ENCODE results near the gene IARS1. TPM values are rescaled to one million over a fixed set of nuclear protein-coding genes. Genes with fewer than 3 reads are reported as not detected.

Gene IARS1
- total and polyA plus RNA-seq, 2 of the 8 experiments (the other 6 are each of a cell fraction or from before 2014, with no cell fraction given), result 74.9 to 243 TPM

- H3K79me2 ChIP-seq (ENCODE audit: control insufficient read depth in 1 of 2, insufficient read depth in 2 of 2, low read length in 2 of 2), result no peaks in the 10 kb centered on the region
- no peak overlapping the region for H2BK120ac ChIP-seq (replicated peaks; ENCODE audit: low read depth, low read length)
- no peak for FAIRE-seq
- no peak overlapping the region for H3K18ac ChIP-seq (ENCODE audit: extremely low read depth, low read length)
- H3K4me3 ChIP-seq (ENCODE audit: extremely low read depth in 1 of 4, insufficient read depth in 2 of 4, low read depth in 3 of 4, low read length in 4 of 4), result no peak overlapping the region
- no peaks in the 10 kb centered on the region for H3K23me2 ChIP-seq (ENCODE audit: low read depth, low read length)
- no peak overlapping the region for H4K5ac ChIP-seq (ENCODE audit: insufficient read length, low read depth, low read length)
- peaks cover 6 to 7% of the 10 kb centered on the region in 2 experiments; a peak in 2 of 4 replicates for H3K9me3 ChIP-seq (ENCODE audit: insufficient read depth in 2 of 2, low read depth in 1 of 2, low read length in 1 of 2)
- no peak overlapping the region for H4K8ac ChIP-seq (ENCODE audit: extremely low read depth, insufficient read depth, low read length)
- H2BK5ac ChIP-seq (ENCODE audit: low read depth, low read length), result no peak overlapping the region
- peaks cover 0 to 25% (median 8%) of the 10 kb centered on the region in 4 experiments; a peak in 5 of 8 replicates for H3K36me3 ChIP-seq (ENCODE audit: control insufficient read depth in 2 of 4, insufficient read depth in 4 of 4, low read length in 3 of 4)
- WGBS, 2 experiments (ENCODE audit: extremely low coverage in 1 of 2, insufficient coverage in 1 of 2, insufficient read length in 1 of 2, insufficient replicate concordance in 2 of 2, low coverage in 1 of 2, low lambda C conversion rate in 2 of 2, missing lambda C conversion rate in 1 of 2), result 85% methylated on average over 1 of the region's 1 CpG; no CpG with 5 or more reads in 1 of the 2 experiments
- no peaks in the 10 kb centered on the region for H3K4me1 ChIP-seq (replicated peaks in 1 of 4; ENCODE audit: control insufficient read depth in 3 of 4, insufficient read depth in 4 of 4, low read length in 3 of 4)
- ChIA-PET POLR2A (ENCODE audit: partially characterized antibody) (no interaction called here), CTCF (ENCODE audit: partially characterized antibody) (interaction anchor here (1.3 kb wide), 1 partner anchor 17 kb away, joined by 3 read pairs; no protein-coding TSS in a partner anchor)
- H3K9ac ChIP-seq (replicated peaks in 1 of 4; ENCODE audit: extremely low read depth in 1 of 4, low read depth in 3 of 4, low read length in 3 of 4), result no peak overlapping the region
- no peak overlapping the region for H3K14ac ChIP-seq (ENCODE audit: insufficient read length)
- no peak overlapping the region for H2BK20ac ChIP-seq (ENCODE audit: low read length)
- no peak overlapping the region for H3K4ac ChIP-seq (replicated peaks; ENCODE audit: insufficient read length, low read depth, low read length)
- H3K79me1 ChIP-seq (ENCODE audit: low read depth, low read length), result no peaks in the 10 kb centered on the region
- no peak overlapping the region for H2AK5ac ChIP-seq (ENCODE audit: low read depth, low read length)
- H4K20me1 ChIP-seq (replicated peaks in 1 of 2; ENCODE audit: control insufficient read depth in 1 of 2, insufficient read depth in 2 of 2, low read length in 2 of 2), result peaks cover 0 to 2% of the 10 kb centered on the region in 2 experiments
- H2BK15ac ChIP-seq (ENCODE audit: low read length), result no peak overlapping the region
- no peak overlapping the region for H3K4me2 ChIP-seq (ENCODE audit: insufficient read depth in 1 of 2, low read depth in 2 of 2, low read length in 2 of 2)
- no peak overlapping the region for H2AFZ ChIP-seq (ENCODE audit: low read length)
- no peak overlapping the region for H2BK12ac ChIP-seq (ENCODE audit: low read depth, low read length)
- no peak for DNase-seq (ENCODE audit: low read depth in 1 of 2, low spot score in 2 of 2)
- no peak overlapping the region for H4K91ac ChIP-seq (replicated peaks; ENCODE audit: insufficient read length, low read length)
- H3K27ac ChIP-seq (ENCODE audit: low read depth, low read length), result no peak overlapping the region
- no peaks in the 10 kb centered on the region for H3K27me3 ChIP-seq (replicated peaks in 1 of 4; ENCODE audit: control insufficient read depth in 3 of 4, extremely low read depth in 1 of 4, insufficient read depth in 3 of 4, low read length in 3 of 4)
- no peak overlapping the region for H3K56ac ChIP-seq (replicated peaks; ENCODE audit: insufficient read length, low read depth, low read length)
- H3K23ac ChIP-seq (ENCODE audit: insufficient read length), result no peak overlapping the region
- TF ChIP-seq POLR2A (IDR thresholded peaks at IDR 0.05; ENCODE audit: control extremely low read depth in 1 of 2, low read depth in 2 of 2, low read length in 2 of 2), result no peak
- no peak for TF ChIP-seq NRF1 (IDR thresholded peaks at IDR 0.05; ENCODE audit: low read depth, low read length)
- no peak for TF ChIP-seq MAX (IDR thresholded peaks at IDR 0.05)
- no peak for TF ChIP-seq KDM4A (IDR thresholded peaks at IDR 0.05; ENCODE audit: low read depth, low read length, severe bottlenecking)
- TF ChIP-seq RXRA (IDR thresholded peaks at IDR 0.05; ENCODE audit: insufficient read depth, low read depth, low read length), result no peak
- no peak for TF ChIP-seq YY1 (IDR thresholded peaks at IDR 0.05; ENCODE audit: low read depth, low read length)
Observed at GRCh38 chr9:92342825-92343488, 49.5 kb upstream of the IARS1 start.
